ENCODE measurements around the gene COP1. TPM values are rescaled to one million over a fixed set of nuclear protein-coding genes. Genes with fewer than 3 reads are reported as not detected.
A peak's percentile ranks its signal among the peaks of the same experiment; 100 is the strongest.

Gene COP1
- polyA plus RNA-seq, 2 of the 4 experiments (the other 2 are of a cell fraction) = 21.9 to 42.0 TPM

DNA sequence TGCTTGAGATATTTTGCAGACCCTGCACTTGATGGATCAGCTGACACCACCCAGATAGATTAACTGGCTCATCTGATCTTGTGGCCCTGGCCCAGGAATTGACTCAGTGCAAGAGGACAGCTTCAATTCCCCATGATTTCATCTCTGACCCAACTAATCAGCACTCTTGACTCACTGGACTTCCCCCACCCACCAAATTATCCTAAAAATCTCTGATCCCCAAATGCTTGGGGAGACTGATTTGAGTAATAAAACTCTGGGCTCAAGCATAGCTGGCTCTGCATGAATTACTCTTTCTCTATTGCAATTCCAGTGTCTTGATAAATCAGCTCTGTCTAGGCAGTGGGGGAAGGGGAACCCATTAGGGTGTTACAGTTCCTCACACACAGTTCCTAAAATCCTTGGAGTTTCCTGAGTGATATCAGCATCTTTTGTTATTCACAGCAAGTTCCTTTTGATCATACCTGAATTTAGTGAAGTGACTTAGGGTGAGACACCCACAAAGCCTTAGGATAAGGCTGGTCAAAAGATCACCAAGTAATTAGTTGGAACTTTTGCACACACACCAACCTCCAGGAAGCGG is 104.2 kb downstream of the COP1 start:
- ChIA-PET POLR2A (no interaction called here), CTCF (interaction anchor here (1.6 kb wide), 1 partner anchor 31 kb away, joined by 3 read pairs; no protein-coding TSS in a partner anchor)
- ATAC-seq (no peak), DNase-seq (ENCODE audit: low read depth in 1 of 2, low spot score in 1 of 2) (no peak), FAIRE-seq (no peak)
- H3K4me1 ChIP-seq = no peaks in the 10 kb centered on the region
- WGBS (ENCODE audit: missing lambda C conversion rate) = 86% methylated on average over 1 of the region's 1 CpG
- TF ChIP-seq HOXB5 (CRISPR knock-in tag; IDR thresholded peaks at IDR 0.05) = no peak
- no peak for TF ChIP-seq RCOR1 (IDR thresholded peaks at IDR 0.05; ENCODE audit: low read depth, low read length)
- no peak for TF ChIP-seq ATOH8 (CRISPR knock-in tag; IDR thresholded peaks at IDR 0.05; ENCODE audit: low read depth)
- H3K4me2 ChIP-seq = no peak overlapping the region
- peaks cover 9% of the 10 kb centered on the region; the same call in 2 of the 3 replicates for H3K9me3 ChIP-seq
- no peak overlapping the region for H3K27ac ChIP-seq
- H3K4me3 ChIP-seq = no peak overlapping the region

- WGBS (ENCODE audit: missing lambda C conversion rate) = 92% methylated on average over 5 of the region's 5 CpGs
- ChIA-PET POLR2A (no interaction called here), CTCF (no interaction called here)
- Histone ChIP-seq H3K4me3 (no peak overlapping the region), H3K27ac (no peak overlapping the region), H3K9me3 (peaks cover 12% of the 10 kb centered on the region; the same call in 2 of the 3 replicates), H3K4me1 (no peaks in the 10 kb centered on the region), H3K4me2 (no peak overlapping the region)
- TF ChIP-seq, protein P1, sequence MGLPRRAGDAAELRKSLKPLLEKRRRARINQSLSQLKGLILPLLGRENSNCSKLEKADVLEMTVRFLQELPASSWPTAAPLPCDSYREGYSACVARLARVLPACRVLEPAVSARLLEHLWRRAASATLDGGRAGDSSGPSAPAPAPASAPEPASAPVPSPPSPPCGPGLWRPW (IDR thresholded peaks at IDR 0.05) = no peak
- TF ChIP-seq GATA3 (IDR thresholded peaks at IDR 0.05; ENCODE audit: borderline replicate concordance) (no peak), FOSB (CRISPR knock-in tag; IDR thresholded peaks at IDR 0.05) (no peak), POLR2AphosphoS2 (conservative IDR thresholded peaks at IDR 0.05; ENCODE audit: low read length) (no peak), MAZ (IDR thresholded peaks at IDR 0.05; ENCODE audit: borderline replicate concordance, low read depth, low read length) (no peak)
- TF ChIP-seq, protein P2, sequence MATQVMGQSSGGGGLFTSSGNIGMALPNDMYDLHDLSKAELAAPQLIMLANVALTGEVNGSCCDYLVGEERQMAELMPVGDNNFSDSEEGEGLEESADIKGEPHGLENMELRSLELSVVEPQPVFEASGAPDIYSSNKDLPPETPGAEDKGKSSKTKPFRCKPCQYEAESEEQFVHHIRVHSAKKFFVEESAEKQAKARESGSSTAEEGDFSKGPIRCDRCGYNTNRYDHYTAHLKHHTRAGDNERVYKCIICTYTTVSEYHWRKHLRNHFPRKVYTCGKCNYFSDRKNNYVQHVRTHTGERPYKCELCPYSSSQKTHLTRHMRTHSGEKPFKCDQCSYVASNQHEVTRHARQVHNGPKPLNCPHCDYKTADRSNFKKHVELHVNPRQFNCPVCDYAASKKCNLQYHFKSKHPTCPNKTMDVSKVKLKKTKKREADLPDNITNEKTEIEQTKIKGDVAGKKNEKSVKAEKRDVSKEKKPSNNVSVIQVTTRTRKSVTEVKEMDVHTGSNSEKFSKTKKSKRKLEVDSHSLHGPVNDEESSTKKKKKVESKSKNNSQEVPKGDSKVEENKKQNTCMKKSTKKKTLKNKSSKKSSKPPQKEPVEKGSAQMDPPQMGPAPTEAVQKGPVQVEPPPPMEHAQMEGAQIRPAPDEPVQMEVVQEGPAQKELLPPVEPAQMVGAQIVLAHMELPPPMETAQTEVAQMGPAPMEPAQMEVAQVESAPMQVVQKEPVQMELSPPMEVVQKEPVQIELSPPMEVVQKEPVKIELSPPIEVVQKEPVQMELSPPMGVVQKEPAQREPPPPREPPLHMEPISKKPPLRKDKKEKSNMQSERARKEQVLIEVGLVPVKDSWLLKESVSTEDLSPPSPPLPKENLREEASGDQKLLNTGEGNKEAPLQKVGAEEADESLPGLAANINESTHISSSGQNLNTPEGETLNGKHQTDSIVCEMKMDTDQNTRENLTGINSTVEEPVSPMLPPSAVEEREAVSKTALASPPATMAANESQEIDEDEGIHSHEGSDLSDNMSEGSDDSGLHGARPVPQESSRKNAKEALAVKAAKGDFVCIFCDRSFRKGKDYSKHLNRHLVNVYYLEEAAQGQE (IDR thresholded peaks at IDR 0.05) = peak; percentile 85
- DNase-seq (ENCODE audit: low read depth in 1 of 2, low spot score in 1 of 2) (no peak), FAIRE-seq (no peak), ATAC-seq (no peak)
Measured at GRCh38 chr1:176101951-176102642, 105.0 kb downstream of the COP1 start.

DNA sequence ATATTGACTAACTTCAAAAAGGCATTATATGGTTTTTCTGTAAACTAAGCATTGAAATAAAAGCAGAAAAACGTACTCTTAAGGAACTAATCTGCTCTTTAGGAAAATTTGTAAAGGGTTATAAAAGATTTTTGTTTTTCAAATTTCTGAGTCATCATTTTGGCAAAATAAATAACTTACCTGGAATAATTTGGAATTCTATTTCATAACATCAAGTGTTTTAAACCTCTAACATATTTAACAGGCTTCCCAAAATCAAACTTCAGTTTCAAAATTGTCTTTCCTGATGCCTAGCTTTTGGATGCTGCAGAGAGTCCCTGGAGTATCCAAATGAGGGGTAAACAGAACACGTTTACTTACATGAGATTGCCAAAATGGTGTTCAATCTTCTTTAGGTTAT is 108.5 kb downstream of the COP1 start:
- no peak overlapping the region for H3K27ac ChIP-seq
- DNase-seq (ENCODE audit: low read depth in 1 of 2, low spot score in 1 of 2) (no peak), ATAC-seq (no peak), FAIRE-seq (no peak)
- H3K4me2 ChIP-seq = no peak overlapping the region
- TF ChIP-seq FOSL2 (IDR thresholded peaks at IDR 0.05) (no peak), FOSL2 (CRISPR knock-in tag; IDR thresholded peaks at IDR 0.05) (0 out of 2 replicates have a peak, but pooled peaks have one; percentile 3), JUNB (IDR thresholded peaks at IDR 0.05) (no peak)
- H3K4me3 ChIP-seq = no peak overlapping the region
- 84% methylated on average over 2 of the region's 2 CpGs for WGBS (ENCODE audit: missing lambda C conversion rate)
- peaks cover 12% of the 10 kb centered on the region; the same call in 2 of the 3 replicates for H3K9me3 ChIP-seq
- ChIA-PET POLR2A (no interaction called here), CTCF (no interaction called here)
- no peaks in the 10 kb centered on the region for H3K4me1 ChIP-seq

- no peak for FAIRE-seq
- ATAC-seq = no peak
- Histone ChIP-seq H3K9me3 (peaks cover 12% of the 10 kb centered on the region; the same call in 2 of the 3 replicates), H3K4me2 (no peak overlapping the region), H3K4me3 (no peak overlapping the region), H3K4me1 (no peaks in the 10 kb centered on the region), H3K27ac (no peak overlapping the region)
- TF ChIP-seq ZSCAN20 (CRISPR knock-in tag; IDR thresholded peaks at IDR 0.05) = no peak
- no peak for TF ChIP-seq EHF (CRISPR knock-in tag; IDR thresholded peaks at IDR 0.05)
- TF ChIP-seq, protein P3, sequence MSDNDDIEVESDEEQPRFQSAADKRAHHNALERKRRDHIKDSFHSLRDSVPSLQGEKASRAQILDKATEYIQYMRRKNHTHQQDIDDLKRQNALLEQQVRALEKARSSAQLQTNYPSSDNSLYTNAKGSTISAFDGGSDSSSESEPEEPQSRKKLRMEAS (IDR thresholded peaks at IDR 0.05) = no peak
- TF ChIP-seq CHD2 (IDR thresholded peaks at IDR 0.05; ENCODE audit: low read length, partially characterized antibody) = no peak
- TF ChIP-seq E2F6 (IDR thresholded peaks at IDR 0.05; ENCODE audit: borderline replicate concordance, low read depth) = no peak
- no peak for TF ChIP-seq RCOR1 (IDR thresholded peaks at IDR 0.05; ENCODE audit: low read depth, low read length)
- no peak for TF ChIP-seq JUN (IDR thresholded peaks at IDR 0.05)
- no peak for TF ChIP-seq TFCP2L1 (CRISPR knock-in tag; IDR thresholded peaks at IDR 0.05)
- POLR2A ChIA-PET = no interaction called here
- 92% methylated on average over 3 of the region's 3 CpGs for WGBS (ENCODE audit: missing lambda C conversion rate)
- CTCF ChIA-PET = no interaction called here
- no peak for DNase-seq (ENCODE audit: low read depth in 1 of 2, low spot score in 1 of 2)
Measured at GRCh38 chr1:176096015-176096414, 111.1 kb downstream of the COP1 start.

Data from A549 (cell line).